ENCODE data around the gene EFNA4.
A peak's percentile ranks its signal among the peaks of the same experiment; 100 is the strongest.

Gene EFNA4

GRCh38 chr1:155080312-155081228, 17.0 kb downstream of the EFNA4 start (continued):
- no peak for TF ChIP-seq ZNF404 (tag by site-specific recombination; IDR thresholded peaks at IDR 0.05)
- no peak for TF ChIP-seq HOXA7 (CRISPR knock-in tag; IDR thresholded peaks at IDR 0.05; ENCODE audit: borderline replicate concordance)
- no peak for TF ChIP-seq ZNF324 (tag by site-specific recombination; IDR thresholded peaks at IDR 0.05)
- TF ChIP-seq ZNF398 (tag by site-specific recombination; IDR thresholded peaks at IDR 0.05), result peak; percentile 82
- 0 out of 2 replicates have a peak, but pooled peaks have one; percentile 21 for TF ChIP-seq ZNF660 (tag by site-specific recombination; IDR thresholded peaks at IDR 0.05)
- peak; percentile 93 for TF ChIP-seq ZBTB20 (tag by site-specific recombination; IDR thresholded peaks at IDR 0.05)
- TF ChIP-seq MYNN (tag by site-specific recombination; IDR thresholded peaks at IDR 0.05; ENCODE audit: borderline replicate concordance), result no peak
- no peak for TF ChIP-seq ZNF596 (tag by site-specific recombination; IDR thresholded peaks at IDR 0.05)
- TF ChIP-seq ZSCAN16 (tag by site-specific recombination; IDR thresholded peaks at IDR 0.05), result no peak
- TF ChIP-seq ZNF639 (tag by site-specific recombination; IDR thresholded peaks at IDR 0.05), result no peak
- peak; percentile 13; the same call in 1 of the 2 replicates for TF ChIP-seq ZNF335 (tag by site-specific recombination; conservative IDR thresholded peaks at IDR 0.05)
- peak; percentile 12; the same call in 1 of the 2 replicates for TF ChIP-seq KLF7 (tag by site-specific recombination; IDR thresholded peaks at IDR 0.05; ENCODE audit: borderline replicate concordance)
- peak; percentile 35; the same call in 1 of the 2 replicates for TF ChIP-seq ZNF341 (tag by site-specific recombination; IDR thresholded peaks at IDR 0.05; ENCODE audit: low read depth)
- peak; percentile 60 for TF ChIP-seq PRDM10 (tag by site-specific recombination; IDR thresholded peaks at IDR 0.05)
- TF ChIP-seq ZNF510 (tag by site-specific recombination; IDR thresholded peaks at IDR 0.05; ENCODE audit: insufficient replicate concordance), result no peak
- TF ChIP-seq ZBTB48 (tag by site-specific recombination; IDR thresholded peaks at IDR 0.05), result peak; percentile 55
- TF ChIP-seq ZBTB17 (tag by site-specific recombination; IDR thresholded peaks at IDR 0.05), result peak; percentile 67
- TF ChIP-seq KLF1 (tag by site-specific recombination; IDR thresholded peaks at IDR 0.05), result peak; percentile 61
- TF ChIP-seq ZSCAN18 (tag by site-specific recombination; IDR thresholded peaks at IDR 0.05), result no peak
- no peak for TF ChIP-seq ZNF677 (tag by site-specific recombination; IDR thresholded peaks at IDR 0.05)
- TF ChIP-seq KLF10 (tag by site-specific recombination; IDR thresholded peaks at IDR 0.05), result peak; percentile 89; the same call in 1 of the 2 replicates
- TF ChIP-seq ZIC2 (tag by site-specific recombination; IDR thresholded peaks at IDR 0.05), result peak; percentile 38; the same call in 1 of the 2 replicates
- TF ChIP-seq ZNF350 (tag by site-specific recombination; IDR thresholded peaks at IDR 0.05), result no peak
- TF ChIP-seq ZBTB11 (tag by site-specific recombination; conservative IDR thresholded peaks at IDR 0.05; ENCODE audit: low read depth), result peak; percentile 21; the same call in 1 of the 2 replicates
- no peak for TF ChIP-seq SETDB1 (IDR thresholded peaks at IDR 0.05; ENCODE audit: insufficient read length, low read length)
- TF ChIP-seq ZNF561 (tag by site-specific recombination; IDR thresholded peaks at IDR 0.05; ENCODE audit: borderline replicate concordance), result peak; percentile 98; the same call in 1 of the 2 replicates
- TF ChIP-seq ZNF394 (tag by site-specific recombination; IDR thresholded peaks at IDR 0.05; ENCODE audit: borderline replicate concordance), result peak; percentile 46
